Loucy (cell line): ENCODE measurements around the gene SEC16B.

Experiments used
- EZH2phosphoT487 ChIP-seq: fragments of 200-600 bp; IDR thresholded peaks from 2 replicates; pipeline ENCODE4 v1.6.1; 2018; ENCODE audit warnings: antibody characterized with exemption, mild to moderate bottlenecking, moderate library complexity, borderline replicate concordance
- TF ChIP-seq, protein P1 (sequence below): fragments of 200-600 bp; sonication (generic); conservative IDR thresholded peaks from 2 replicates; pipeline ENCODE4 v1.5.1; 2014; ENCODE audit warnings: mild to moderate bottlenecking, antibody characterized with exemption, low read length

DNA sequence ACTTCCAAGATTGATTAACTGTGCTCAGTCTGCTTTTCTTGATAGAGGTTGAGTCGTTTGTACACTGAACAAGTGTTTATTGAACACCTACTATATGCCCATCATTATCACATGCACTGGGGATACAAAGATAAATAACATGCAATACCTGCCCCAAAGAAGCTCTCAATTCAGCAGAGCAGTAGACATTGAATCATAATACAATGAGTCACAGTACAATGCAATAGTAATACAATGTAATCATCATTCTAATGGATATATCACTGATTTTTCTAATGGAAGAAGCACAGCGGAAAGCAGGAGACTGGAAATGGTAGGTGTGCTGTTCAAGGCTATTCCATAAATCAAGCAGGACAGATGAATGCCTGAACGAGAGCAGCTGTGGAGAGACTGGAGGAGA lies 3.7 kb upstream of the SEC16B start:
- TF ChIP-seq, protein P1, sequence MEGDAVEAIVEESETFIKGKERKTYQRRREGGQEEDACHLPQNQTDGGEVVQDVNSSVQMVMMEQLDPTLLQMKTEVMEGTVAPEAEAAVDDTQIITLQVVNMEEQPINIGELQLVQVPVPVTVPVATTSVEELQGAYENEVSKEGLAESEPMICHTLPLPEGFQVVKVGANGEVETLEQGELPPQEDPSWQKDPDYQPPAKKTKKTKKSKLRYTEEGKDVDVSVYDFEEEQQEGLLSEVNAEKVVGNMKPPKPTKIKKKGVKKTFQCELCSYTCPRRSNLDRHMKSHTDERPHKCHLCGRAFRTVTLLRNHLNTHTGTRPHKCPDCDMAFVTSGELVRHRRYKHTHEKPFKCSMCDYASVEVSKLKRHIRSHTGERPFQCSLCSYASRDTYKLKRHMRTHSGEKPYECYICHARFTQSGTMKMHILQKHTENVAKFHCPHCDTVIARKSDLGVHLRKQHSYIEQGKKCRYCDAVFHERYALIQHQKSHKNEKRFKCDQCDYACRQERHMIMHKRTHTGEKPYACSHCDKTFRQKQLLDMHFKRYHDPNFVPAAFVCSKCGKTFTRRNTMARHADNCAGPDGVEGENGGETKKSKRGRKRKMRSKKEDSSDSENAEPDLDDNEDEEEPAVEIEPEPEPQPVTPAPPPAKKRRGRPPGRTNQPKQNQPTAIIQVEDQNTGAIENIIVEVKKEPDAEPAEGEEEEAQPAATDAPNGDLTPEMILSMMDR = no peak
- no peak for TF ChIP-seq EZH2phosphoT487
